LNCaP clone FGC (cell line): Measurements from ENCODE around the gene NPAS3.

Experiments
- DNase-seq: peaks from one replicate; pipeline ENCODE4 v3.0.0-alpha.2; 2011; ENCODE audit warnings: low read depth
- H3K4me3 ChIP-seq: 2 replicates; pipeline ENCODE4 v1.5.1; 2011; ENCODE audit warnings: mild to moderate bottlenecking, low read depth, low read length, control low read depth
- TF ChIP-seq, protein P1 (sequence below): IDR thresholded peaks from 2 replicates; pipeline ENCODE4 v1.5.1; 2012; ENCODE audit warnings: mild to moderate bottlenecking; ENCODE audit not compliant: control insufficient read depth, insufficient read depth; ENCODE audit errors: extremely low read depth

NPAS3 gene

DNA sequence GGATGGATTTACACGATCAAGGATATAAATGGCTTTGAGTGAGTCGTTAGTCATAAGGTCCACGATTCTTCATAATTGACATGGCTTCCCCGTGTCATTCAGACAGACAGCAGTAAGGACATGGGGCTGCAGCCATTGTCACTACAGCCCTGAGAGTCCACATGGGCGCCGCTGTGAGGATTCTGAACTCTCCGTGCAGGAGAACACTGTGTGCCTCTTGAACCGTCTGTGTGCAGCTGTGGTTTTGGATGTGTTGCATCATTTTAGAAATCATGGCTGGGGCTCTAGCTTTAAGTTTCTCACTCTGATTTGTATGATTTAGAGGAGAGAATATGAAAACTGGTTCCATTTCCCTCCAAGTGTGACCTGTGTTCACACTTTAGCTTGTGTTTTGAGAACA lies 47.2 kb downstream of the NPAS3 start:
- no peak for DNase-seq
- TF ChIP-seq, protein P1, sequence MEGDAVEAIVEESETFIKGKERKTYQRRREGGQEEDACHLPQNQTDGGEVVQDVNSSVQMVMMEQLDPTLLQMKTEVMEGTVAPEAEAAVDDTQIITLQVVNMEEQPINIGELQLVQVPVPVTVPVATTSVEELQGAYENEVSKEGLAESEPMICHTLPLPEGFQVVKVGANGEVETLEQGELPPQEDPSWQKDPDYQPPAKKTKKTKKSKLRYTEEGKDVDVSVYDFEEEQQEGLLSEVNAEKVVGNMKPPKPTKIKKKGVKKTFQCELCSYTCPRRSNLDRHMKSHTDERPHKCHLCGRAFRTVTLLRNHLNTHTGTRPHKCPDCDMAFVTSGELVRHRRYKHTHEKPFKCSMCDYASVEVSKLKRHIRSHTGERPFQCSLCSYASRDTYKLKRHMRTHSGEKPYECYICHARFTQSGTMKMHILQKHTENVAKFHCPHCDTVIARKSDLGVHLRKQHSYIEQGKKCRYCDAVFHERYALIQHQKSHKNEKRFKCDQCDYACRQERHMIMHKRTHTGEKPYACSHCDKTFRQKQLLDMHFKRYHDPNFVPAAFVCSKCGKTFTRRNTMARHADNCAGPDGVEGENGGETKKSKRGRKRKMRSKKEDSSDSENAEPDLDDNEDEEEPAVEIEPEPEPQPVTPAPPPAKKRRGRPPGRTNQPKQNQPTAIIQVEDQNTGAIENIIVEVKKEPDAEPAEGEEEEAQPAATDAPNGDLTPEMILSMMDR: no peak
- no peak overlapping the region for H3K4me3 ChIP-seq

DNA sequence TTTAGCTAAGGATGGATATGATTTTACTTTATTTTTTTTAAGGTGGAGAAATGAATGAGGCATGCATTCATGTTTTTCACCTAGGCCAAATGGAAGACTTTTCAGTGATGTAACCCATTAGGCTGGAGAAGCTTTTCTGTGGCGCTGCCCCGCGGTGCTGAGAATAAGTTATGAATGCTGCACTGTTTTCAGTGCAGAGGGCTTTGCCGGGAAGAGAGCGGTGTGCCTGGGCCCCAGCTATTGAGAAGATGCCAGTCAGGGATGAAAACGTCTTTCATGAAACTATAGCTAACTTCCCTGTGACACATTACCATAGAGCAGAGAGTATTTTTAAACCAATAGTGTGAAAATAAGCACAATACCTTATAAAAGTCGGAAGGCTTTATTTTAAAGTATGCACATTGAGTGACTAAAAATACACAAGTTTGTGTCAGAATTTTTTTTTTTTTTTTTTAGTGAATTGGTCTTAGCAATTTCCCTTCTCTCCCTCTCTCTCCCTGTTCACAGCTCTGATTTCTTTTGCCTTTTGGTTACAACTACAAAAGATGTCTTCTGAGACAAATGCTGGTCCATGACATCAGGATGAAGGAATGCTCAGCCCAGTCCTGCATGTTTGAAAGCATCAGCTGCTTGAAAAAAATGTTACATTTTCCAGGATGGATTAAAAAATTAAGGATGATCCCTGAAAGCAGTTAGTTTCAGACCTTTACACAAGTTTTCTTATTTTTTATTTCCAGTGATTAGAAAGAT lies 48.3 kb downstream of the NPAS3 start:
- TF ChIP-seq, protein P1: no peak
- DNase-seq: no peak
- H3K4me3 ChIP-seq: no peak overlapping the region

DNA sequence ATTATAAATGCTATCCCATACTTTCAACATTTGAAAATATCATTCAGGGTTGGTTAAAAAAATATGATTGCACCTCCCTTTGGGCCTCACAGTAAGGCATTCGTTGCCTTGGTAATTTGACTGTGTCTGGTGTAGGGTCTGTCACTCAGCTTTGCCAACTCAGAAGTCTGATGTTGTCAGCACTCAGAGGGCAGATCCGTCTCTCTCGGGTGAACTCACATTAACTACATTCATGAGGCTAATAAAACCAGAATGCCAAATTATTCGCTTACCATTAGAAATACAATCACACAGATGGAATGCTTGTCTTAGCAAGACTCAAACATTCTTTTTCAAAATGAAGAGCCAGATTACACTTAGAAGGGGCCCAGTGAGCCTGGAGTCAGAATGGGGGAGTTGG lies 53.0 kb downstream of the NPAS3 start:
- no peak overlapping the region for H3K4me3 ChIP-seq
- DNase-seq: no peak
- TF ChIP-seq, protein P1: no peak

DNA sequence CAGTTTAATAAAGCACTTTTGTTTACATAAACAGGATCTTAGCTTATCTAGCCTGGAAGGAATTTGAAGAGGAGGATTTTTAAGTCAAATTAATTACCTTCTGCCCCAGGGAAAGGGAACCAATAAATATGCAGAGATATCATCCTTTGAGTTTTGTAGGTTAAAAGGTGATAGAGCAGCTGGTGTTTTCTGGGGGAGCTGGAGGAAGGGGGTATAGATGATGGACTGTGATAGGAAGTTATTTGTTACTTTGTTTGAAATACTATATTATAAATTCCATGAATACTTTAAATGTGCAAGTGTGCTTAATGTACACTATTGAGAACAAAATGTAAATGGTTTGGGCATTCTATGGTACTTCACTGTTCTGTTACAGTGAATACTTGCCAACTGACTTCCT lies 55.2 kb downstream of the NPAS3 start:
- no peak overlapping the region for H3K4me3 ChIP-seq
- no peak for DNase-seq
- TF ChIP-seq, protein P1: no peak

DNA sequence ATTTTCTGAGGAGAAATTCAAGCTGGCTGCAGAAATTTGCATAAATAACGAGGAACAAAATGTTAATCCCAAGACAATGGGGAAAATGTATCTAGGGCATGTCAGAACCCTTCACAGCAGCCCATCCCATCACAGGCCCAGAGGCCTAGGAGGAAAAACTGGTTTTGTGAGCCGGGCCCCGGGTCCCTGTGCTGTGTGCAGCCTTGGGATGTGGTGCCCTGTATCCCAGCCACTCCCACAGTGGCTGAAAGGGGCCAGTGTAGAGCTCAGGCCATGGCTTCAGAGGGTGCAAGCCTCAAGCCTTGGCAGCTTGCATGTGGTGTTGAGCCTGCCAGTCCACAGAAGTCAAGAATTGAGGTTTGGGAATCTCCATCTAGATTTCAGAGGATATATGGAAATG lies 57.7 kb downstream of the NPAS3 start:
- TF ChIP-seq, protein P1: no peak
- H3K4me3 ChIP-seq: no peak overlapping the region
- no peak for DNase-seq

DNA sequence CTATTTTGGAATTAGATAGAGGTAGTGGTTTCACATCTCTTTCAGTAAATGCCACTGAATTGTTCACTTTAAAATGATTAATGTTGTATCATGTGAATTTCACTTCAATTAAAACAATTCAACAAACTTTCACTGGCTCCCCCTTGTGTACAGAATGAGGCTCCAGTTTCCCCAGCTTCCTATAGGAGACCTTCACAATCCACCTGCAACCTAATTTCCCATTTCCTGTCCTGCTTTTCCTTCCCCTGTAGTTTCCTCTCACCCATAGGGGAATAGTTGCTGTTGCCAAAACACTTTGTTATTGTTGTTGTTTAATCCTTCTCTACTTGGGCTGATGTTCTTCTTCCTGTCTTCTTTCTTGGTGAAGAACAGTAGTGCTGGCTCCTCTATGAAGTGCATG lies 59.8 kb downstream of the NPAS3 start:
- H3K4me3 ChIP-seq: no peak overlapping the region
- TF ChIP-seq, protein P1: peak; percentile 60
- DNase-seq: no peak

DNA sequence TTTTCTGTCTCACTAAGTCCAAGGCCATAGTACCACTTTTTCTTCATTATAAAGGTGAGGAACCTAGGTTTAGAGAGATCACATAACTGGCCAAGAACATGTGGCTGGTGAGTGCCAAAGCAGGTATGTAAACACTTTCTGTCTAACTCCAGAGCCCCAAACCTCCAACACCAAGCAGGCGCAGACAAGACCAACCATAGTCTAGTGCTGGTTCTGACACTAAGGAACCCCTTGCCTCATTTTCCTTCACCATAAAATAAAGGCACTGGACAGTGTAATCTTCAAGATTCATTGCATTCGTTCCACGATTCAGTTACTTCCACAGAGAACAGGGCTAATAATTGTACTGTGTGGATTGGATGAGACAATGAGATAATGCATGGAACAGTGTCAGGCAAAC lies 71.0 kb downstream of the NPAS3 start:
- DNase-seq: no peak
- H3K4me3 ChIP-seq: no peak overlapping the region
- TF ChIP-seq, protein P1: no peak
